ENCODE data around the gene NHP2.
"Not testable (repeated sequence)": the region's sequence is repeated elsewhere in the genome, so short reads cannot be mapped to it uniquely, and the experiment has no call there.

NHP2 gene

GRCh38 chr5:178130576-178131445 lies 22.9 kb downstream of the NHP2 start, which contains the start of gene RMND5B:
RMND5B (plus strand) TSS chr5:178131014; CDS start chr5:178138120, 7,106 bp downstream.
- DNase-seq (ENCODE audit: low read depth in 2 of 2), result peak; percentile 70 to 78

DNA sequence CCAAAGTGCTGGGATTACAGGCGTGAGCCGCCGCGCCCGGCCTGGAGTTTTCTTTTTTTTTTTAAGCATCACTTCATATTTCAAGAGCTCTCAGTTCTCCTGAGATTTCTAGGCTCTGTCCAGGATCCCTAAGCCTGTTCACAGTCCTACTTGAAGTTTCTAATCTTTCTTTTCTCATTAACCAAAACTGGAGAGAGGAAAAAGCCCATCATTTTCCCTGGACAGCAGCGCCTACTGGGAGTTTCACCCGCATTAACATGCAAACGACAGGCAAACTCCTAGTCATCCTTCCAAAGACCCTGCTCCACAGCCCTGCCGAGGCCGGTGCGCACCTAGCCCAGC lies 23.5 kb downstream of the NHP2 start:
- DNase-seq (ENCODE audit: low read depth in 2 of 2), result not testable (repeated sequence)

DNA sequence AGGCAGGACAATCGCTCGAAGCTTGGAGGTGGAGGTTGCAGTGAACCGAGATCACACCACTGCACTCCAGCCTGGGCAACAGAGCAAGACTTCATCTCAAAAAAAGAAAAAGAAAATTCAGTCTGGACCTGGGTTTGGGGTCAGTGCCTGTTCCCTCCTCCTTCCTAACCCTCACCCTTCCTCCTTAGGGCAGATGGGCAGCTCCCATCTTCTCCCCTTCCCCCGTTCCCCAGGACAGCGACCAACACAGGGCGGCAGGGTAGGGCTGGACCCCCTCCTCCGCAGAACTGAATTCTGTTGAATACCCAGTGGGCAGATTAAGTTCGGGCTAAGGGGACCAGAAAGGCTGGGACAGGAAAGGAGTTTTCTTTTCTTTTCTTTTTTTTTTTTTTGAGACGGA lies 24.4 kb downstream of the NHP2 start:
- no peak for DNase-seq (ENCODE audit: low read depth in 2 of 2)

GRCh38 chr5:178127300-178128009 lies 26.2 kb downstream of the NHP2 start:
- not testable (repeated sequence) for DNase-seq (ENCODE audit: low read depth in 2 of 2)

- no peak for DNase-seq (ENCODE audit: low read depth in 2 of 2)
Measured at GRCh38 chr5:178126556-178126955, 27.1 kb downstream of the NHP2 start.

- no peak for DNase-seq (ENCODE audit: low read depth in 2 of 2)
Measured at GRCh38 chr5:178125253-178125906, 28.3 kb downstream of the NHP2 start.

DNA sequence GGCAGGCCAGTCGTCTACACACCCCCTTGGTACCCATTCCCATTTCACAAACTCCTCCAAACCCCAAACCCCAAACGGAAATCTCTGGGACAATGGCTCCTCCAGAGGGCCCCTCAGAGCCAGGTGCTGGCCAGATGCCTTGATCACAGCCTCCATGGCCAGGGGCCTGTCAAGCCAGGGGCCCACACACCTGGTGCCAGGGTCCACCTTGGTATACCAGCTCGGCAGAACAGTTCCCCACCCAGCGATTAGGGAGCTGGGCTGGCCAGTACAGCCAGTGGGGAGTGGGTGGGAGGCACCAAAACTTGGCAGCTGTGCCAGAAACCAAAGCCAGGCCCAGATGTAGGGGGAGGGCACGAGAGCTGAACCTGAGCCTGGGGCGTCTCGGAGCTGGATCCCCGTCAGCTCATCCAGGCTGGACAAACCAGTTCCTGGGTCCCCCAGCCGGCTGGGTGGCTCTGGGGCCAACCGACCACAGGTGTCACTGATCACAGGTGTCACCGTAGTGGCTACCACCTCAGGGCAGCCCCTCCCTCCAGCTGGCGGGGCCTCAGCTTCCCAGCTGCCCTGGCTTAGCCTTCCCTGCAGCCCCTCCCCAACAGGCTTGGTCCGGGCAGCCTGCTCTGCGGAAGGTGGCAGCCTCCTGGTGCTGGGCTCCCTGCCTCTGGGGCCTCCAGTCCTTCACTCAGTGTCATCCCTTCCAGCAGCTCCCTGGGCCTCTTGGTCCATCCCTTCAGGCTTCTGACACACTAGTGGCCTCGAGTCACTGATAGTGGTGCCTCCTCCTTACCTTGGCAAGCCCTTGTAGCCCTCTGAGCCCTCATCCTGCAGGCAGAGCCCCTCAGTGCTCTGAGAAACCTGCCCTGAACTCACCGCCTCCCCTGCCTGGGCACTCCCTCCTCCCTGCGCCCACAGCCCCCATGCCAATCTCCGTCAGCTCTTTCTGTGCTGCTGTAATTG lies 29.4 kb downstream of the NHP2 start:
- DNase-seq (ENCODE audit: low read depth in 2 of 2), result no peak

GRCh38 chr5:178123094-178123965 lies 30.4 kb downstream of the NHP2 start:
- no peak for DNase-seq (ENCODE audit: low read depth in 2 of 2)

DNA sequence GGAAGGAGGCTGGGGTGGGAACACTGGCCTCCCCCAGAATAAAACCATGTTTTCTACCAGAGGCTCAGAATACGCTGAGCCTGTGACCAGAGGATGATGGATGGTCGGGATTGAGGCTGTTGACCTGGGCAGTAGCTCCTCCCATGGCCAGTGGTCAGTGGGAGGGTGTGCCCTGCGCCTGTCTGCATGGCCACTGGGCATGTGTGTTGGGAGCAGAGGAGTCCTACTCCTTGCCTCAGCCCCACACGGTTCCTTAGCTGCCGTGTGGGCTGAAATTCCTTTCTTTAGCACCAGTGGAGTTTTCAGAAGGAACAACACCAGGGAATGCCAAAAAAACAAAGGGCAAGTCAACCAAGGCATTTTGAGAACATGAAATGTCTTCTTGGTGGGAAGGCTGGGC lies 31.3 kb downstream of the NHP2 start:
- no peak for DNase-seq (ENCODE audit: low read depth in 2 of 2)

- no peak for DNase-seq (ENCODE audit: low read depth in 2 of 2)
Measured at GRCh38 chr5:178121391-178122276, 32.1 kb downstream of the NHP2 start.

GRCh38 chr5:178120607-178121357 lies 32.9 kb downstream of the NHP2 start:
- DNase-seq (ENCODE audit: low read depth in 2 of 2), result peak; percentile 51 to 75

GRCh38 chr5:178119915-178120606 lies 33.6 kb downstream of the NHP2 start:
- DNase-seq (ENCODE audit: low read depth in 2 of 2), result no peak

DNA sequence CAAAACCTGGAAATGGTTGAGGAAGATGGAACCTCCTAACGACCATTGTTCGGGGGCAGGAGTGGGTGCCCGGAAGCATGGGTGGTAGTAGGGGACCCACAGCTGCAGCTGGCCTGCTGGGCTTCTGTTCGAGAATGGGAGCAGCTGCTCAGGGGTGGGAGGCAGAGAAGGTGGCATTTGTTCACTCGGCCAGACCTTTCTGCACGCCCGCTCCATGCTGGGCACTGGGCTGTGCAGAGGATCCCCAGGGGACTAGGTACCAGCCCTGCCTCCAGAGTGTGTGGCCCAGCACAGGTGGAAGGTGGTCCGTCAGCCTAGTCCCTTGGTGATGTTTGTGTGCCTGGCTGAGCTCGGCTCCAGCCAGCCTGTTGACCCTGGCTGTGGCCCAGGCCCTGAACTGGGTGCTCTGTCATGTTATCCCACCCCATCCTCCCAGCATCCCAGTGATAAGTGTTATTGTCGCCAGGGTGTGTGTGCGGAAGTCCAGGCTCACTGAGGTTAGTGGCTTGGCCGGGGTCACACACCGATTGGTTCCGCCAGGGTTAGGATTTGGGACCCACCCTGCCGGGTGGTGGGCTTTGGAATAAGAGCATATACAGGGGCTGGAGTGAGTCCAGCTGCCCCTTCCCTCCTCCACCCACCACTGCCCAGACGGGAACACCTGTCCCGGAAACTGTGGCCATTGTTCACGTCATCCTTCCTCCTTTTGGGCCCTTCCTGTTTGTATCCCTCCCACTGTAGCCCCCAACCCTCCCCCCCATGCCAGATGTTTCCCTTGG lies 35.6 kb downstream of the NHP2 start:
- DNase-seq (ENCODE audit: low read depth in 2 of 2), result no peak

DNA sequence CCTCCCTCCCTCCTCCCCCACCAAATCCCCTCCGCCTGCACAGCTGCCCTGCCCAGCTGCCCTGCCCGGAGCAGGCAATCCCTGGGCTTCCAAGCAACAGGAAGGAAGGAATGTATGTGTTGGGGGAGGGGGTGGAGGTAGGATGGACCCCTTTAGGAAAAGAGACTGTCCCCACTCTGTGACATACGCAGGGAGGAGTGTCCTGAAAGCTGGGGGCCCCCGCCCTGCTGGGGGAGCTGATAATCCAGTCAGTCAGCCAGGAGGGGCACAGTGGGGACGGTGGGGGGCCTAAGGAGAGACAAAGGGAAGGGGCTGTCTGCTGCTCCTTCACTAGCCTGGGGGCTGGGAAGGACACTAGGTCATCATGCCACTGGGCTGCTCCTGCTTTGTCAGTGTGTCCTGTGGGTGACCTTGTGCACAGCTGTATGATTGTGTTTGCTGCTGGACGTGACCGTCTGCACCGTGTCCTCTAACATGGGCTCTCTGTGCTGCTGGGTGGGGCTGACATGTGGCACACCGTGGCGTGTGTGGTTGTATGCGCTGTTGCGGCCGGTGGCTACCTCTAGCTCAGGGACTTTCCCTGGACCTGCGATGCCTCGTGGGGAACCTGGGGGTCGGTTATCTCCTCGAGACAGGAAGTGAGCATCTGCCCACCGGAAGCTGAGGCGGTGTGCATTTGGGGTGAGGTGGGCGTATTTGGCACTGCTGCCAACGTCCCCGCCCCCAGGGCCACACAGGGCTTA lies 37.4 kb downstream of the NHP2 start:
- peak in 1 of 2 experiments; percentile 38 for DNase-seq (ENCODE audit: low read depth in 2 of 2)

- no peak for DNase-seq (ENCODE audit: low read depth in 2 of 2)
Measured at GRCh38 chr5:178115814-178116142, 37.9 kb downstream of the NHP2 start.

- no peak for DNase-seq (ENCODE audit: low read depth in 2 of 2)
Measured at GRCh38 chr5:178115136-178115813, 38.4 kb downstream of the NHP2 start.

Data from stimulated activated CD4-positive, alpha-beta T cell treated with anti-CD3 and anti-CD28 coated beads, Interleukin-12 subunit alpha, Interleukin-12 subunit beta, amount 100 ng/mL, for 24 hours (primary cell).